Measurements from ENCODE around the gene TXNDC17.
"Not testable (repeated sequence)": the region's sequence is repeated elsewhere in the genome, so short reads cannot be mapped to it uniquely, and the experiment has no call there.

The TXNDC17 gene

GRCh38 chr17:6637458-6637840, 3.4 kb upstream of the TXNDC17 start:
- DNase-seq: no peak

DNA sequence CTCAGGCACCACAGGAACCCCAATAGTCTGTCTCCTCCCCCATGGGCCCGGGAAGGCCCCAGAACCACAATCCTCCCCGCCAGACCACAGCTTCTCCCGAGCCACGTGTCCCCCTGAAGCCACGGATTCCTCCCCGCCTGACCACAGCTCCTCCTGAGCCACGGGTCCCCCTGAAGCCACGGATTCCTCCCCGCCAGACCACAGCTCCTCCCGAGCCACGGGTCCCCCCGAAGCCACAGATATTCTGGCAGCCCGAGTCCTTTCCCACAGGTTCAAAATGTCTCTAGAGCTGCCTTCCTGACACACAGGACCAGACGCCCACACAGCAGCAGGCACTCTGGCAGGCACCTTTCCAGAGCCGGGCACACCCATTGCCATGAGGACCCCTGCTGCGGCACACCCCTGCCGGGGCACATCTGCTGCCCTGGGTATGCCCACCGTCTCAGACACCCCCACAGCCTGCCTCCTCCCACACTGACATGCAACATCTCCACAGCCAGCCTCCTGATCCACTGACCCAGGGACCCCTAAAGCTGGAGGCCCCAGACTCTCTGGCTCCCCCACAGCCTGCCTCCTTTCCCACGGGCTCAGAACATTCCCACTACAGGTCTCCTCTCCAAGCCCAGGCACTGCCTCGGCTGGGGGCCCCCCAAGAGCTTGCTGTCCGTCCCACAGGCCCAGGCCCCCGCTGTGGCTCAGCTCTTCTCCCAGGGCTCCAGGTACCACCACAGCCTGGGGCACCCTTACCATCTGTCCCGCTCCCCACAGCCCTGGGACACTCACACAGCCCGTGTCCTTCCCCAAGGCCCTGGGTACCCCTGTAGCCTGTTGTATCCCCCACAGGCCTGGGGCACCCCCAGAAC, 2.6 kb upstream of the TXNDC17 start:
- DNase-seq: no peak

- no peak for DNase-seq
Measured at GRCh38 chr17:6639014-6639585, 1.8 kb upstream of the TXNDC17 start.

DNA sequence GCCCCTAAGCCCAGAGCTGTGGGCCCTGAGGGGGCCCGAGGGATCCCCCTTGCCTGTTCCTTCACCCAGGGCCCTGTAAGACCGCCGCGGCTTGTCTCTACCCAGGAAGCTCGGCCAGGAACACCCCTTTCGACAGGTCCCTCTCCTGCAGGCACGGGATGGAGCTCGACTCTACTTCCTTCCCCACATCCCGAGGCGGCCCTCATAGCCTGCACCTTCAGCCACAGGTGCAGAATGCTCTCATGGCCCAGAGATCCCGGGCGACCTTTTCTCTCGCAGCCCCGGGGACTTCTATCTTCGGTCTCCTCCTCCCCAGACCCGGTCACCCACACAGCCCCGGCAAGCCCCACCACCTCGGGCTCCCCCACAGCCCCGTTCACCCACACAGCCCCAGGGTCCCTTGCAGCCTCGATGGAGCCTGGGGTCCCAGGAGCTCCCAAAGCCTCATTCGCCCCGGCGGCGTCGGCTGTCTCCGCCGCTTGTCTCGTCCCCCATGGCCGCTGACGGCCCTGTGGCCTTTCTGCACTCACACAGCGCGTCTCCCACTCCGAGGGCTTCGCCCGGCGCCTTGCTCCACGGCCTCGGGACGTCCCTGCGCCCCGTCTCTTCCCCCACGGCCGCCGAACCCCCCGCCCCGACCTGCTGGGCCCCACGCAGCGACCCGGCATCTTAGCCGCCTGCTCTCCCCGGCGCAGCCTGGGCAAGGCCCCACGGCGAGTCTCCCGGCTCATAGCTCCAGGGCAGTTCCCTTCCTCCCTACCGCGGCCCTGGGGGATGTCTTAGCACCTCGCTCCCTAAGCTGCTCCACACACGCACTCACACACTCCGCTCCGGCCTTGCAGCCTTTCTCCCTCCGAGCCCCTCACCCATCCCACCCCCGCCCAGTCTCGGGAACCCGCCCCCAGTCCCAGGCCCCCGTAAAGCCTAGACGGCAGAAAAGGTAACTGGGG, 999 bp upstream of the TXNDC17 start:
- DNase-seq: peak in 2 of 14 donors; percentile 59 to 62

- peak in 1 of 14 donors; percentile 19 for DNase-seq
Measured at GRCh38 chr17:6641247-6641863, 495 bp downstream of the TXNDC17 start.

DNA sequence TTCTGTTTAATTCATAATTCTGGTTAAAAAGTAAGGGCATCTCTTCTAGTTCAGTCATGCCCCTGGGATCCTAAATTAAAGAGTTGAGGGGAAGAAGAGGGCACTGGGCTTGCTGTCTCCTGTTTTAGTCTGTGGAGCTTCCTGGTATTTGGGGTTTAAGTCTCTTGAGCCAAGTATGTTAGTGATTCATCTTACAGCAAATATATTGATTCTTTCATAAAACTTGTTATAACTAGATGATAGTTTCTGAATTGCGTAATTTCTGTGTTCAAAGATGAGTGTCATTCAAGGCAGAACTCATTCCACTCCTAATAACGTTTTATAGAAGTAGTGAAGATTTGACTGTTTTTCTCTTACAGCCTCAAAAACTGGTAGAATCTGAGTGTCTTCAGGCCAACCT, 1.7 kb downstream of the TXNDC17 start:
- DNase-seq: no peak

GRCh38 chr17:6643451-6644125, 2.7 kb downstream of the TXNDC17 start:
- DNase-seq: no peak

- no peak for DNase-seq
Measured at GRCh38 chr17:6648181-6648580, 7.3 kb downstream of the TXNDC17 start.

- peak; percentile 63 to 95 (median 87) for DNase-seq
Measured at GRCh38 chr17:6651354-6651918, 10.6 kb downstream of the TXNDC17 start, which contains the start of the genes C17orf100 and MED31. Gene C17orf100 (plus strand): TSS chr17:6651762. CDS start chr17:6651914, 152 bp downstream. Gene MED31 (minus strand): TSS chr17:6651605. CDS start chr17:6651528, 77 bp downstream.

GRCh38 chr17:6651919-6652452, 11.1 kb downstream of the TXNDC17 start:
- DNase-seq: peak in 6 of 14 donors; percentile 24 to 56 (median 51)

DNA sequence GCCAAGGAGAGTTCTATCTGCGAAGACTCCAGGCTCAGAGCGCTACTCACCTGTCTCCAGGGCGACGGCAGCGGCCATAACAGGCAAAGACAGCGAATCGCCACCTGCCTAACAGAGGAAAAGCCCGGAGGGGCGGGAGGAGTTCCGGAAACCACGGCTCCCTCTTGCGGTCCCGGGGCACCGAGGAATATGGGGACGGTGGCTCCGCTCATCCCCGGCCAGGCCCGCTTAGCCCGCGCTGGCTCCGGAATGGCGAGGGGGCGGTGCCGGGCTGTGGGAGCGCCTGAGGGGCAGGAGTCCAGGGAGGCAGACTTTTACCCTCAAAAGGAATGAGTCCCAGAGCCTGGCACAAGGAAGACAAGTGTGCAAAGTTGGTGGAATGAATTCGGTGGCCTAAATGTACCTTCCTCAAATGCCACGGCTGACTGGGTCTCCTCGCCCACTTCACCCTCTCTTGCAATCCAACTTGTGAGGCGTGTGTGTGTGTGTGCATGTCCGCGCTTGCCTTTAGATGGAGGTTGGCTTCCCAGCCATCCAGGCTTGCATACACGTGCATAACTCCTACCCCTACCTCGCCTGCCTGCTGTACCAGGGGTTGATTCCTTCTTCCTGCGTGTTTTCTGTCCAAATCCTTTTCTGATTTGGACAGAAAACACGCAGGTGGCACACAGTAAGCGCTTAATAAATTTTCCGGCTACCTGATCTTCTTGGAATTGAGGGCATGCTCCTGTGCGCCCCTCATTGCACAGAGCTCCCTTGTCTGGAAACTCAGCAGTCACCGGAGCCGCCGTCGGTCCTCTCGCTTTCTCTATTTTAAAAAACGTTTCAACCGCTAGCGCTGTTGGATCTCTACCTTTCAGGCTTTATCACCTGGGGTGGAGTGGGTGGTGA, 14.2 kb downstream of the TXNDC17 start:
- peak in 2 of 14 donors; percentile 9 to 16 for DNase-seq

- DNase-seq: not testable (repeated sequence)
Measured at GRCh38 chr17:6655732-6656361, 15.0 kb downstream of the TXNDC17 start.

DNA sequence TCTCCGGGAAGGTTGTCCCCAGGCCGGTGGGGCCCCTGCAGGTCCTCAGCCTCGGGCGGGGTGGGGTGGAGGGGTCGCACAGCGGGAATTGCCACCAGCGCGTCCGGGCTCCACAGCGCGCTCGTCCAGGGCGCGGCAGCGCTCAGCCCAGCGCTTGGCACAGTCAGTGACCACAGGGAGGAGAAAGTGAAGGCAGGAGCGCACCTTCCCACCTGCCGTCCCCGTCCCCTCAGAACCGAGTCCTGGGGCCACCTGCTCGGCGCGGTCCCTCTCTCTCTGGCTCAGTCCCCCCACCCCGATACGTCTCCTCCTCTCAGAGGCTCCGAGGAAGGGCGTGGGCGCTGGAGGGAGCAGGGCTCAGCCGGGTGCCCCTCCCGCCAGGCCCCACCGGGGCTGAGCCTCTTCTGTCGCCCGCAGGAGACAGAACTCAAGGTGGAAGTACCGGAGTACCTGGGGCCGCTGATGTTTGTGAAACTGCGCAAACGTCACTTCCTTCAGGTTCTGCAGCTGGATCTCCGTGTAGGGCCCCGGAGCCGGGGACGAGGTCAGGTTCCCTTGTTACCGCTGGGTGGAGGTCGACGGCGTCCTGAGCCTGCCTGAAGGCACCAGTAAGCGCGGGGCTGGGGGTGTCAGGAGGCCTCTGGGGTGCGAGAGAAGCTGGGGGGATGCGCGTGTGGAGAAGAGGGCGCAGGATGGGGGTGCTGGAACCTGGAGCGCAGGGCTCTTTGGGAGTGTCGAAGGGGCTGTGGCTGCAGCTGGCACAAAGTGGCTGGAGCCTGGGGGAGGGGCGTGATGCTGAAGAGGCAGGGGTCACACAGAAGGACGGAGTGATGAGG, 16.2 kb downstream of the TXNDC17 start:
- DNase-seq: not testable (repeated sequence)

GRCh38 chr17:6657633-6658287, 16.9 kb downstream of the TXNDC17 start:
- no peak for DNase-seq

- not testable (repeated sequence) for DNase-seq
Measured at GRCh38 chr17:6658411-6658810, 17.6 kb downstream of the TXNDC17 start.

- DNase-seq: peak in 1 of 14 donors; percentile 5
Measured at GRCh38 chr17:6660101-6660500, 19.2 kb downstream of the TXNDC17 start.

DNA sequence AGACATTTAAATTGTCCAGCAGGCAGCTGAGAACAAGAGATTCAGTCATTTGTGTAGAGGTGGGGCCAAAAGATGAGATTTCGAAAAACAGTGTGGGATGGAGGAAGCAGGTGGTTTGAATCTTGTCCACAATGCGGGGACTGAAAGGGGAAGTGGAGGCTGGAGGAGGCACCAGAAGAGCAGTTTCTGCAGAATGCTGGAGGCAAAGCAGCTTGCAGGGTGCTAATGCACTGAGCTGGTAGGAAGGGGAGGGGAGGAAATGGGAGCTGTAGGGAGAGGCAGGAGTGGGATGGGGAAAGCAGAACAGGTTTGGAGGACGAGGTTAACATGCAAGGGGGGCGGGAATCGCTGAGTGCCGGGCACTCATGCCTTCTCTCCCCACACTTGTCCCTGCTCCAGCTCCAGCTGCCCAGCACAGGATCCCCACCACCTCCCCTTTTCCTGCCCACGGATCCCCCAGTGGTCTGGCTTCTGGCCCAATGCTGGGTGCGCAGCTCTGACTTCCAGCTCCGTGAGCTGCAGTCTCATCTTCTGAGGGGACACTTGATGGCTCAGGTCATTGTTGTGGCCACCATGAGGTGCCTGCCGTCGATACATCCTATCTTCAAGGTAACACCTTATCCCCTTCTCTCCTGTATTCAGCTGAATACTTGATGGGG, 20.1 kb downstream of the TXNDC17 start:
- DNase-seq: peak in 5 of 14 donors; percentile 2 to 27 (median 14)
